ENCODE measurements around the gene COX7A2L.
"Not testable (repeated sequence)": the region's sequence is repeated elsewhere in the genome, so short reads cannot be mapped to it uniquely, and the experiment has no call there.

GRCh38 chr2:42393320-42393719, 32.3 kb upstream of the COX7A2L start:
- TF ChIP-seq CTCF (IDR thresholded peaks at IDR 0.05); EZH2 (IDR thresholded peaks at IDR 0.05; ENCODE audit: borderline replicate concordance, insufficient read depth, low read depth, low read length, poor library complexity, severe bottlenecking): not testable (repeated sequence)
